ENCODE measurements around the gene TRIM26.

Gene TRIM26

DNA sequence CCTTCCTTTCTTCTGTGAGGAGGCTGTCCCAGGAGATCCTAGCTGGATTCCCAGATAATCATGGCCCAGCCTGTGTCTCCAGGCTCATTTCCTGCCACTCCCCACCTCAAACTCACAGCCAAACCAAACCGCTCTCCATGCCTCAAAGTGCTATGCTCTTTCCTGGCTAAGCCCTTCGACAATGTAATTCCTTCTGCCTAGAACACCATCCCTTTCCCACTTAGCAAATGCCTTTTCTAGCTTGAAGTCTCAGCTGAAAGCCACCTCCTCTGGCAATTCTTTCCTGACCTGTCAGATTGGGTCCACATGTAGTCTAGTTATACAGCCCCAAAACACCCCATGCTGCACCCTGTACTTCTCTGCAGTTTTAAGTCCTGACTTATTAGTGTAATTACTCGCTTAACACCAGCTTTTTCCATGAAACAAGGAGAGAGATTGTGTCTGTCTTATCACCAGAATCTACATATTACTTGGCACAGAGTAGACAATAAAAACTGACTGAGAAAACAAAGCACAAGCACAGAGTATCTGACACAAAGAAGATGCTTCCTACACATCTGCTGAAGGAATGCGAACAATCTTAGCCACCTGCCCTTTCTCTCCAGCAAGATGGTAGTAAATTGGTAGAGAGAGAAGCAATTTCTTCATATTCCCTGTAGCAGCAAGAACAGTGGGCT is 5.4 kb downstream of the TRIM26 start:
- no peak for DNase-seq (ENCODE audit: low read depth)

DNA sequence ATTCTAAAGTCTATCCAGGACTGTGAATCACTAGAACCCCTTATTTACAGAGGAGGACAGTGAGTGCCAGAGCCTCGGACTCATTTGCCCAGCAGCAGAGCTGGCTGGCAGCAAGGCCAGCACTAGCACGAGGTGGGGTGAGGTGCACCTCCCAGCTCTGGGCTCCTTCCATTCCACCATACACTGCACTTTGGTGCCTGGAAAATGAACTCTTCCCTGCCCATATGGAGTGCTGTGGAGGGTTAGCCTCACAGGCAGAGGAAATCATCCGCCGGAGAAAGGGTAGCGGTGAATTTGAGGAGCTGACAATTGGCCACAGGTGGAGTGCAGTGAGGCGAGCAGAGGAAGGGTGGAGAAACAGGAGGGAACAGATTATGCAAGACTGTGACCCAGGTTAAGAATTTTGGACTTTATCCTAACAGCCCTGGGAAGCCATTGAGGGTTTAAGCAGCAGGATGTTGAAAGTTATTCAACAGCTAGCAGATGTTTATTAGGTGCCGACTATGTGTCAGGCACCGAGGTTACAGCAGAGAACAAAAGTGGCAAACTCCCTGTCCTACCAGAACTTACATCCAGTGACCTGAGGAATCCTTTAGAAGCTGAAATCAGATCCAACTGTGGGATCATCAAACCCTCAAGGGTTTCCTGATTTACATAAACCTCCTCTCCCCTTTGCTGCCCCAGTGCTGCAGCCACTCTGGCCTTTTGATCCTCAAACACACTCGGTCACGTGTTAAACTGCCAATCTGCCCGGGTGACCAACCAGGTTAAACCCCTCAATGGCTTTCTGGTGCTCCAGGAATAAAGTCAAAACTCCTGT is 6.2 kb downstream of the TRIM26 start:
- DNase-seq (ENCODE audit: low read depth): no peak

DNA sequence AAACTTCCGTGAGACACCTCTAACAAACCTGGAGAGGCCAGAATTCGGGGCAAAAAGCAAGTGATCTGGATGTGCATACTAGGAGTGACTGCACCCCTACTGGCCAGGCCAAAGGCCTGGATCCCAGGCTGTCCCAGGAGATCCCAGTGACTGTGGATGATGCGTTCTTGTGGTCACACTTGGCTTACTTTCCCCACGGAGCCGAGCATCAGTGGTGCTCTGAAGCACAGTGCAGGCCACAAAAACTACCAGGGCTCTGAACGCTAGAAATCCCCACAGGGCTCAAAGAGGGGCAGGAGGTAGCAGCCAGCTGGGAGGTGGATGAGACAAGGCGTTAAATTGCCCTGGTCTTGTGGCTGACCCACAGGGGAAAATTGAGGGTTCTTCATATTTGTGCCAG is 7.1 kb downstream of the TRIM26 start:
- no peak for DNase-seq (ENCODE audit: low read depth)

GRCh38 chr6:30204116-30204515 is 9.1 kb downstream of the TRIM26 start:
- no peak for DNase-seq (ENCODE audit: low read depth)

DNA sequence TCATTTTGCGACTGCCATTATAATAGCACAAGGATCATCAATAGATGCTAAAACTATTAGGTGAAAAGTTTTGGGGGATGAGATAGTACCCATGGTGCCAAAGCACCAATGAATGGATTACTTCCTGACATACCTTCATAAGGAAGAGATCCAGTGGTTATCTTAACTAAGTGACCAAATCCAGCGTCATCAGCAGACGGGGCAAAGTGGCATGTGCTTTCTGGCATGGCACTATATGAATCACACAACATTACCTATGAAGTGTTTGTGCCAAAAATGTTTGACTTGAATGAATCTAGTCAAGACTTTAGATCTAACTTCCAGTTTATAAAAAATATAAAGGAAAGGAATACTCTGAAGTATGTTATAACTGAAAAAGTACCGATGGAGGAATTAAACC is 10.8 kb downstream of the TRIM26 start:
- no peak for DNase-seq (ENCODE audit: low read depth)

DNA sequence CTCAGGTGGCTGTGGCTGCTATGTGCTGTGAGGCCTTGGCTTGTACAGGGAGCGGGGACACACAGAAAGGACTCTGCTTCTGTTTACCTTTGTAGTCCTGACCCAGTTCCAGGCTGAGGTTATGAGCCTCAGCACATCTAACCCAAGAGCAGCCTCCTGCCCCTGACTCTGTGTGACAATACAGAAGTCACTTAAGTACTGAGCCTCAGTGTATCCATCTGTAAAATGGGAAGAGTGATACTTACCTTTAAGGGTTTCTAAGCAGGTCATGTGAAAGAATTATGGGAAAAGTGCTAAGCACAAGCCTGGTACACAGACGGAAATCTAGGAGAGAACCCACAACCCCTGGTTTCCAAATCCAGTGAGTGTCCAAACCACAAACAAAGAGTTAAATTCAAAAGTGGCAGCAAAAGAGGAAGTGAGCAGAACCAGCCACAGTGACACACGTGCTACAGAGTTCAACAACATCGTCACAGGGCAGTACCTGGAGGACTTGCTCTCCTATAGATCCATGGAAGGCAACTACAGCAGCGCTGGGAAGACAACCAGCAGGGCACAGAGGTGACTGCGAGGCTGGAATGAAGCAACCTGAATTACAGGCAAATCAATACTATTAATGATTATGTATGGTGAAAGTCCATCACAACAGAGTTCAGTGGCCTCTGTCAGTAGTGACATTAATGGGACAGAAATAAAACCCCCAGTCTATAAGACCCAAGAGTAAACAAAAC is 12.5 kb downstream of the TRIM26 start:
- no peak for DNase-seq (ENCODE audit: low read depth)

DNA sequence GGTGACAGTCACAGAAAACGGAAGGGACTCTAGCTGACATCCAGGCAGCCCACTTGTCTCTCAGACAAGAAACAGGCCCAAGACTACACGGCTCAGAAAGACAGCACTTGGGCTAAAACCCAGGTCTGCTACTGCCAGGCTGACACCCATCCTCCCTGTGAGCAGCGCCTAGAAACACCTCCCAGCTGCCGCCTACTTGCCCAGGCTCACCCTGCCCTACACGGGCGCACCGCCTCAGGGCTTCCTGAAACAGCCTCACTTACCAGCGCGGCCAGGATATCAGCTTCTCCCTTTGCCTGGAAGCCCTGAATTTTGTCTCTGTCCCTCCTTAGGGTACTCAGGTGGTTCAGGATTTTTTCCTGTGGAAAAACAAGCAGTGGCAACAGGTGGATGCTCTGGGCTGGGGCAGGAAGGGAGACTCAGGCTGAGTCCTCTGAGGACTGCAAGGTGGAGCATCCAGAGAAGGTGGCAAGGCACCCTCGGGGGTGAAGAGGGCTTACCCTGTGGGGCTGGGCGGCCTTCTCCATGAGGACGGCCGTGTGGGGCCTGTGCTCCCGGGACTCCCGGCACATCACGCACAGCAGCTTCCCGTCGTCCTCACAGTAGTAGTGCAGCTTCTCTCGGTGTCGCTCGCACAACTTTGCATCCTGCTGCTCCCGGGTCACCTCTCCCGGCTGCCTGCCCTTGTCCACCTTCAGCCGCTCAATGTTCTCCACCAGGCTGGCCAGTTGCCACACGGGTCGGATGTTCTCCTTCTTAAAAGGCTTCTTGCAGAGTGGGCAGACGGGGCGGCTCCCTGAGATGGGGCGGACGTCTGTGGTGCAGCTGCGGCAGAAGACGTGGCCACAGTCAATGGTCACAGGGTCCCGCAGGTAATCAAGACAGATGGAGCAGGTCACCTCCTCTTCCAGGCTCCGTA is 14.8 kb downstream of the TRIM26 start:
- no peak for DNase-seq (ENCODE audit: low read depth)

GRCh38 chr6:30196376-30196775 is 16.8 kb downstream of the TRIM26 start:
- no peak for DNase-seq (ENCODE audit: low read depth)

GRCh38 chr6:30195951-30196350 is 17.3 kb downstream of the TRIM26 start:
- DNase-seq (ENCODE audit: low read depth): no peak

GRCh38 chr6:30194797-30195690 is 18.2 kb downstream of the TRIM26 start:
- DNase-seq (ENCODE audit: low read depth): no peak

DNA sequence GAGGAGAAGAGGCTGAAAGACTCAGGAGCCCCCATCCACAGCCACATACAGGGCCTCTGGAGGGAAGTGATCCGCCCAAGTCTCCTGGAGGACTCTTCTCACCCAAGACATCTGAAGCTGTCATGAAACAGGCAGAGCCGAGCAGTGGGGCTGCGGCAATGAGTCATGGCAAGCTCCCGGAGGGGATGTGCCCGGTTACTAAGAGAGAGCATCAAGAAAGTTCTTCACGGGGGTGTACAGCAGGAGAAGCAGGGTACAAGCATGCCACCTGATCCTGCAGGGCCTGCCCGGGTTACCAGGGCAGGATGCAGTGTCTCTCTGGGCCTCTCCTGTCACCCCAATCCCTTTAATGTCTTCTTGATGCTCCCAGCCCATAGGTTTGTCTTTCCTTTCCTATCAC is 21.1 kb downstream of the TRIM26 start:
- no peak for DNase-seq (ENCODE audit: low read depth)

GRCh38 chr6:30188541-30188940 is 24.7 kb downstream of the TRIM26 start:
- DNase-seq (ENCODE audit: low read depth): no peak

DNA sequence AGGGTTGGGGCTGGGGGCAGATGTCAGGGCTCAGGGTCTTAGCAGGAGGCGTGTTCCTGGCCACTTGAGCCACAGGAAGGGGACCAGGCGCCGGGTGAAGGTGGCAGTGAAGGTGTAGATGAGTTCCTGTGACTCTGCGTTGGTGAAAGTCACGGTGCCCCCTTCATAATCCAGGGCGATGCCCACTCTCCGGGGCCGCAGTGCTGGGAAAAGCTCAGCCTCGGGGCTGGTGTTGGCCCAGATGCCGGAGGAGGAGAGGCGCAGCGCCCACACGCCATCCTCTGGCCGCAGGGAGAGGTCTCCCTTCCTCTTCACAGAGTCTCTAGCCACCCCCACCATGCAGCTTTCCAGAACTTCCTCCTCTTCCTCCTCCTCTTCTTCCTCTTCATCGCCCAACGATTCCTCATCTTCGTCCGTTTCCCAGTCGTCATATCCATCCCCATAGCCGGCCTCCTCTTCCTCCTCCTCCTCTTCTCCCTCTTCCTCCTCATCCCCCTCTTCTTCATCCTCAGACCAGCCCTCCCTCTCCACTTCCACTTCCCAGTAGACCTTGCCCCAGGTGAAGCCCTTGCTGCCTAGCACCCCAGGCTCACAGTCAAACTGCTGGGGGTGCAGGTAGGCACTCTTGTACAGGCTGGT is 27.2 kb downstream of the TRIM26 start:
- no peak for DNase-seq (ENCODE audit: low read depth)

DNA sequence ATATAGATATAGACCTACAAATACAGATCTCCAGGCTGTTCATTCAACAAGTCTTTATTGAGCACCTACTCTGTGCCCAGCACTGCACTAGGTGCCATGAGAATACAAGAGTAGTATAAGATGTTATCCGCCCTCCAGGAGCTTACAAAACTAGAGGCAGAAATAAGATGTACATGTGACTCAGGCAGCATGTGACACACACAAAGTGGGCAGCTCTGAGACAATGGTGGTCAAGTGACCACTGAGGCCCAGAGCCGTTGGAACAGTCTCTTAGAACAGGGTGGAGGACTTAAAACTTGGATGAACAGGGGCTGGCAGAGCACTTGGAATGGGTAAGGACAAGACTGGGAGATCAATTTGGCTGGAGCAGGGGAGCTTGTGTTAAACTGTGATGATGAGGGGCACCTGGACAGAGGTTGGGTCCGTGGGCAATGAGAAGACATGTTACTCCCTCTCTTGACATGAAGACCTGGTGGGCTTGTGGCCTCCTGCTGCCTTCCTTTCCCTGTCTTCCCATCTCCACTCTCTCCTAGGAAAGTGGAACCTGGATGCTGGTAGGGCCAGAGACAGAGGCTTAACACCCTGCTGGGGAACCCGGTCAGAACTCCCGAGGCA is 28.7 kb downstream of the TRIM26 start:
- DNase-seq (ENCODE audit: low read depth): no peak

GRCh38 chr6:30180145-30180544 is 33.1 kb downstream of the TRIM26 start:
- no peak for DNase-seq (ENCODE audit: low read depth)

GRCh38 chr6:30178837-30179236 is 34.4 kb downstream of the TRIM26 start:
- no peak for DNase-seq (ENCODE audit: low read depth)

GRCh38 chr6:30175765-30176164 is 37.4 kb downstream of the TRIM26 start:
- no peak for DNase-seq (ENCODE audit: low read depth)

DNA sequence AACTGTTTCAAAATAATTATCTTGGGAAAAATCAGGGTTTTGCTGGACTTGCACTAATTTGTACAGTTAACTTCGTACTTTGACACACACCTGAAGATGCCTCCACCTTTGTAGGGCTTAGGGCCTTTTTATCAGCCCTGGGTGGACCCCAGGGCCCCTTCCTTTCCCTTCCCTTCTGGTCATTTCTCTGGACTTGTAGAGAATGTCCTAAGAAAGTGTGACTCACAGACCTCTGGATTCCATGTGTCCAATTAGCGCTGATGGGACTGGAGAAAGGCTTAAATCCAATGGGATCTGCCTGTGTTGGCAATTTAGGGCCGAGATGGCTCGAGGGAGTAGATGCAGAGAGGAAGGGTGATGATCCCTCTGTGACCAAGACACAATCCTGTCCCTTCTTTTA is 40.5 kb downstream of the TRIM26 start:
- no peak for DNase-seq (ENCODE audit: low read depth)

GRCh38 chr6:30171677-30172471 is 41.3 kb downstream of the TRIM26 start:
- DNase-seq (ENCODE audit: low read depth): no peak

Measured in non-pigmented ciliary epithelial cell (primary cell).